ENCODE data around the gene MRPL37.

MRPL37 gene

DNA sequence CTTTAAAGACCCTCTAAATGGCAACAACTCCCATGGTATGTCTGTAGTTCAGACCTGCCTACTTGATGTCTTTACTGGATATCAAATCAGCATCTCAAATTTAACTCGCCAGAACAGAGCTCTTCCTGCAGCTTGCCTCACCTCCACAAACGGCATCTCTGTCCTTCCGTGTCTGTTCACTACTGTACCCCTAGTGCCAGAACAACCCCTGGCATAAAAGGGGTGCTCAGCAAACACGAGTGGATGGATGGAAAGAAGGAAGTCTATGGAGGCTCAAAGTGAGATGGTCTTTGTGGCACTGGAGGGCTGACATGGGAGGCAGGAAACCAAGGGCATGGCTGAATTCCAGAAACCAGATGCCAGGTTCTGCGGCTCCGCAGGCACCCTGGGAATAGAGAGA lies 22.7 kb downstream of the MRPL37 start:
- TF ChIP-seq SIN3A (IDR thresholded peaks at IDR 0.05; ENCODE audit: borderline replicate concordance, insufficient read depth, low read length) (no peak), FOXP2 (optimal IDR thresholded peaks at IDR 0.05; ENCODE audit: borderline replicate concordance, extremely low read depth, extremely low read length, insufficient read depth) (no peak), POLR2AphosphoS5 (IDR thresholded peaks at IDR 0.05; ENCODE audit: low read depth, low read length) (no peak), TAF1 (IDR thresholded peaks at IDR 0.05; ENCODE audit: borderline replicate concordance, insufficient read depth, low read length) (no peak)
- TF ChIP-seq, protein P1, sequence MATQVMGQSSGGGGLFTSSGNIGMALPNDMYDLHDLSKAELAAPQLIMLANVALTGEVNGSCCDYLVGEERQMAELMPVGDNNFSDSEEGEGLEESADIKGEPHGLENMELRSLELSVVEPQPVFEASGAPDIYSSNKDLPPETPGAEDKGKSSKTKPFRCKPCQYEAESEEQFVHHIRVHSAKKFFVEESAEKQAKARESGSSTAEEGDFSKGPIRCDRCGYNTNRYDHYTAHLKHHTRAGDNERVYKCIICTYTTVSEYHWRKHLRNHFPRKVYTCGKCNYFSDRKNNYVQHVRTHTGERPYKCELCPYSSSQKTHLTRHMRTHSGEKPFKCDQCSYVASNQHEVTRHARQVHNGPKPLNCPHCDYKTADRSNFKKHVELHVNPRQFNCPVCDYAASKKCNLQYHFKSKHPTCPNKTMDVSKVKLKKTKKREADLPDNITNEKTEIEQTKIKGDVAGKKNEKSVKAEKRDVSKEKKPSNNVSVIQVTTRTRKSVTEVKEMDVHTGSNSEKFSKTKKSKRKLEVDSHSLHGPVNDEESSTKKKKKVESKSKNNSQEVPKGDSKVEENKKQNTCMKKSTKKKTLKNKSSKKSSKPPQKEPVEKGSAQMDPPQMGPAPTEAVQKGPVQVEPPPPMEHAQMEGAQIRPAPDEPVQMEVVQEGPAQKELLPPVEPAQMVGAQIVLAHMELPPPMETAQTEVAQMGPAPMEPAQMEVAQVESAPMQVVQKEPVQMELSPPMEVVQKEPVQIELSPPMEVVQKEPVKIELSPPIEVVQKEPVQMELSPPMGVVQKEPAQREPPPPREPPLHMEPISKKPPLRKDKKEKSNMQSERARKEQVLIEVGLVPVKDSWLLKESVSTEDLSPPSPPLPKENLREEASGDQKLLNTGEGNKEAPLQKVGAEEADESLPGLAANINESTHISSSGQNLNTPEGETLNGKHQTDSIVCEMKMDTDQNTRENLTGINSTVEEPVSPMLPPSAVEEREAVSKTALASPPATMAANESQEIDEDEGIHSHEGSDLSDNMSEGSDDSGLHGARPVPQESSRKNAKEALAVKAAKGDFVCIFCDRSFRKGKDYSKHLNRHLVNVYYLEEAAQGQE (IDR thresholded peaks at IDR 0.05; ENCODE audit: insufficient read depth in 1 of 2, low read depth in 2 of 2, low read length in 2 of 2), result no peak

DNA sequence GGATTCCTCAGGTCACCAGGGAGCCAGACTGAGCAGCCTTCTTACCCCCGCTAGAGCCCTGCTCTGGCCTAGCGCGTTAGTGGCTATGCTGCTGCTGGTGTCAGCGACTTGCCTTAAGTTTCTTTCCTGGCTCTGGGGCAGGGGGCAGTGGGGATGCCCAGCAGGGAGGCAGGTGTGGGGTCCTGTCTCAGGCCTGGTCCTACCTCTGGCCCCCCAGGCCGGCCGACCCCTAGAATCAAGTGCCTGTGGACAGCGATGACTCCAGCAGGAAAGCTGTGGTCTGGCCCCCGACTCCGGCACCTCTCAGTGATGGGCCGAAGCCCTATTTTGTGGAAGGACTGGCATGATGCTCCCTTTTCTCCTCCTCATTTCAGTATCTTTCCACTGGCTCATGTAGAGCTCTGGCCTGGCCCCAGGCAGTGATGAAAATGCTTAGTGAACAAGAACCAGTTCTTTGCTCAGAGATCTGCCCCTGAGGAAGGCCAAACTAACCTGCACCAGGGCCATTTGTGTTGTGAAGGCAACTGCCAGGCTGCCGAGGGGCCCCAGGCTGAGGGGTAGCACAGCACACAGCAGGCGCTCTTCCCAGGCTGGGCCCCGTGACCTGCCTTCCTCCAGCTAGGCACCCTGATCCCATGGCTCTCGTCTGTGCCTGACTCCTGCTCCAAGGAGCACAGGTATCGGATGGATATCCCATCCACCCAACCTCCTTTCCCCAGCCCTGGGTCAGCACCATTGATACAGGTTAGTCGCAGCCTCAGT lies 23.7 kb downstream of the MRPL37 start:
- TF ChIP-seq TAF1 (IDR thresholded peaks at IDR 0.05; ENCODE audit: borderline replicate concordance, insufficient read depth, low read length) (no peak), SIN3A (IDR thresholded peaks at IDR 0.05; ENCODE audit: borderline replicate concordance, insufficient read depth, low read length) (no peak), FOXP2 (optimal IDR thresholded peaks at IDR 0.05; ENCODE audit: borderline replicate concordance, extremely low read depth, extremely low read length, insufficient read depth) (no peak), POLR2AphosphoS5 (IDR thresholded peaks at IDR 0.05; ENCODE audit: low read depth, low read length) (no peak)
- TF ChIP-seq, protein P1 (IDR thresholded peaks at IDR 0.05; ENCODE audit: insufficient read depth in 1 of 2, low read depth in 2 of 2, low read length in 2 of 2), result no peak

DNA sequence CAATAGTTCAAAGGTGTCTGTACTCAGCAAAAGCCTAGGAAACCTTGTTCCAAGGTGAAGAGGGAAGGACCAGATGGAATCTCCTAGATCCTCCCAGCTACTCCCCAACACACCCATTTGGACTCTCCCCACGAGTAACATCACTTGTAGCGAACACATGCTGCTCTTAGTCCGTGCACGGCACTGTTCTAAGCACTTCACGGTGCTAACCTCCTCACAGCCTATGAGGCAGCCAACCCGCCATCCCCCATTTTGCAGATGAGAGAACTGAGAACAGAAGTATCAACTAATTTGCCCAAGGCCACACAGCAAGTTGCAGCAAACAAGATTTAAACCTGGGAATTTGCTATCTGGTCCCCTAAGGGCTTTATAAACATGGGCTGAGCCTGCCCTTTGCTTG lies 24.3 kb downstream of the MRPL37 start:
- no peak for TF ChIP-seq TAF1 (IDR thresholded peaks at IDR 0.05; ENCODE audit: borderline replicate concordance, insufficient read depth, low read length)
- TF ChIP-seq POLR2AphosphoS5 (IDR thresholded peaks at IDR 0.05; ENCODE audit: low read depth, low read length), result no peak
- no peak for TF ChIP-seq SIN3A (IDR thresholded peaks at IDR 0.05; ENCODE audit: borderline replicate concordance, insufficient read depth, low read length)
- TF ChIP-seq, protein P1 (IDR thresholded peaks at IDR 0.05; ENCODE audit: insufficient read depth in 1 of 2, low read depth in 2 of 2, low read length in 2 of 2), result no peak
- TF ChIP-seq FOXP2 (optimal IDR thresholded peaks at IDR 0.05; ENCODE audit: borderline replicate concordance, extremely low read depth, extremely low read length, insufficient read depth), result no peak

DNA sequence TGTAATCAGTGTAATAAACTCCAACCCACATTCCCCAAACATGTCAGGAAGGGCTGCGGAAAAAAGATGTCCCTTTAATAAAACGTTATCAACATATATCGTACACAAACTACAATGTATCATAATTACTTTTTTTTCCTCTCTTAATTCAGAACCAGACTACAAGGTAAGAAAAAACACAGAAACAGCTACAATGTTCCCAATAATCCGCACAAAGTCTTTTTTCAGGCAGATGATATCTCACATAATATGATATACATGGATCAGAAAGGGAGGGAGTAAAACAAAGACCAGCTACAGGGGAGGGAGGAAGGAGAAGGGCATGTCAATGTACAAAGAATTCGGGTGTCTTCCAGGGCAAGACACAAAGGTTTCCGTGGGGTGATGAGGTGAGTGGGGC lies 25.4 kb downstream of the MRPL37 start:
- TF ChIP-seq SIN3A (IDR thresholded peaks at IDR 0.05; ENCODE audit: borderline replicate concordance, insufficient read depth, low read length) (no peak), FOXP2 (optimal IDR thresholded peaks at IDR 0.05; ENCODE audit: borderline replicate concordance, extremely low read depth, extremely low read length, insufficient read depth) (no peak), TAF1 (IDR thresholded peaks at IDR 0.05; ENCODE audit: borderline replicate concordance, insufficient read depth, low read length) (no peak), POLR2AphosphoS5 (IDR thresholded peaks at IDR 0.05; ENCODE audit: low read depth, low read length) (no peak)
- TF ChIP-seq, protein P1 (IDR thresholded peaks at IDR 0.05; ENCODE audit: insufficient read depth in 1 of 2, low read depth in 2 of 2, low read length in 2 of 2), result no peak

Data from PFSK-1 (cell line).